C4-2B (cell line): ENCODE data around the gene CDHR5.

Experiments used
- CTCF ChIP-seq: fragments of 450-650 bp; conservative IDR thresholded peaks from 2 replicates; pipeline ENCODE4 v1.5.1; 2017; ENCODE audit warnings: mild to moderate bottlenecking
- ZFX ChIP-seq: fragments of 450-650 bp; IDR thresholded peaks from 2 replicates; pipeline ENCODE4 v1.6.1; 2017

GRCh38 chr11:625636-626268 lies 997 bp upstream of the CDHR5 start:
- TF ChIP-seq CTCF (no peak), ZFX (no peak)
